ENCODE results near the gene MLLT3. TPM values are rescaled to one million over a fixed set of nuclear protein-coding genes. Genes with fewer than 3 reads are reported as not detected.

MLLT3 gene
- total RNA-seq, 3 donors from 2014 or later (not counting 1 experiment from before 2014, with no cell fraction given) = 24.3 to 26.6 (median 25.2) TPM

DNA sequence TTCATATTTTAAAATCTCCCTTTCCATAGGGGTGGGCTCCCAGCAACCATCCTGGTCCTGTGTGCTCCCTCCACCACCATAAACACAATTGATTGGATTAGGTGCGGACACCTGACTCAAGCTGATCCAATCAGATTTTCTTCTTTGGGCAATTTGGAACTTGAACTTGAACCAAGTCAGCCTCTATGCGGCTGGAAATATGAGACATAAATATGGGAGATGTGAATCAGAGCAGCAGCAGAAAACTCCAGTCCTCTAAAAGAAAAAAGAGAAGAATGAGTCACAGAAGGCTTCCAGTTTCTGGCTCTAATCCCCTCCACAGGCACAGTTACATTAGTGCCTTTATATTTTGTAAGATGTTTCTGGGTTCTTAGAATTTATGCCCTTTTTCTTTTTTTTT is 306.6 kb downstream of the MLLT3 start:
- no peak for ATAC-seq

DNA sequence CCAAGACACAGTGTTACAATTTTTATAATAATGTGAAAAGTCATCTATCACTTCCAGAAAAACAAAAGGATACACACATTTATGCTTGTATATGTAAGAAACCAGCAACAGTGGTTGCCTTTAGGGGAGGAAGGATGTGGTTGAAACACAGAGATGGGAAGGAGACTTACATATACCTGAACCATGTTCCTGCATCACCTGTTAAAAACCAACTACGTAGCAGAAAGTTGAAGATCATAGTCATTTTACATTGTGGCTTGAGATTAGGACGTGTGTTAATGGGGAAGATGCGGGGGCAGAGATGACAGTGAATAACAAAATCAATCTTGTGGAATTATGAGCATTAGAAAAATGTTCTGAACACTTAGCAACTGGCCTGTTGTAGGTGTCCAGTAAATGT is 307.3 kb downstream of the MLLT3 start:
- H3K9me3 Mint-ChIP-seq = no peaks in the 10 kb centered on the region
- H3K36me3 Mint-ChIP-seq = no peaks in the 10 kb centered on the region
- no peak overlapping the region for H3K4me3 Mint-ChIP-seq
- Histone ChIP-seq H3K9me3 (ENCODE audit: control insufficient read depth, insufficient read depth, low read length) (no peaks in the 10 kb centered on the region), H3K4me3 (ENCODE audit: low read length) (no peak overlapping the region), H3K27me3 (ENCODE audit: control insufficient read depth, insufficient read depth, low read length) (no peaks in the 10 kb centered on the region), H3K4me1 (ENCODE audit: control insufficient read depth, insufficient read depth, low read length) (peaks cover 5% of the 10 kb centered on the region), H3K27ac (ENCODE audit: low read length) (no peak overlapping the region), H3K36me3 (ENCODE audit: control insufficient read depth, insufficient read depth, low read length) (no peaks in the 10 kb centered on the region)
- DNase-seq (peak in 1 of 2 donors; percentile 65), ATAC-seq (peak in 1 of 3 donors; percentile 24)
- intact Hi-C loops (cut with micrococcal nuclease) = no loop called here
- peaks cover 3 to 11% of the 10 kb centered on the region in 2 donors for H3K4me1 Mint-ChIP-seq
- TF ChIP-seq, protein P1, sequence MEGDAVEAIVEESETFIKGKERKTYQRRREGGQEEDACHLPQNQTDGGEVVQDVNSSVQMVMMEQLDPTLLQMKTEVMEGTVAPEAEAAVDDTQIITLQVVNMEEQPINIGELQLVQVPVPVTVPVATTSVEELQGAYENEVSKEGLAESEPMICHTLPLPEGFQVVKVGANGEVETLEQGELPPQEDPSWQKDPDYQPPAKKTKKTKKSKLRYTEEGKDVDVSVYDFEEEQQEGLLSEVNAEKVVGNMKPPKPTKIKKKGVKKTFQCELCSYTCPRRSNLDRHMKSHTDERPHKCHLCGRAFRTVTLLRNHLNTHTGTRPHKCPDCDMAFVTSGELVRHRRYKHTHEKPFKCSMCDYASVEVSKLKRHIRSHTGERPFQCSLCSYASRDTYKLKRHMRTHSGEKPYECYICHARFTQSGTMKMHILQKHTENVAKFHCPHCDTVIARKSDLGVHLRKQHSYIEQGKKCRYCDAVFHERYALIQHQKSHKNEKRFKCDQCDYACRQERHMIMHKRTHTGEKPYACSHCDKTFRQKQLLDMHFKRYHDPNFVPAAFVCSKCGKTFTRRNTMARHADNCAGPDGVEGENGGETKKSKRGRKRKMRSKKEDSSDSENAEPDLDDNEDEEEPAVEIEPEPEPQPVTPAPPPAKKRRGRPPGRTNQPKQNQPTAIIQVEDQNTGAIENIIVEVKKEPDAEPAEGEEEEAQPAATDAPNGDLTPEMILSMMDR (IDR thresholded peaks at IDR 0.05) = no peak
- WGBS (ENCODE audit: insufficient coverage) = 77% methylated on average over 3 of the region's 3 CpGs
- no peak overlapping the region for H3K27ac Mint-ChIP-seq
- peaks cover 3 to 8% of the 10 kb centered on the region in 2 donors for H3K27me3 Mint-ChIP-seq (ENCODE audit: low read depth in 2 of 2)

More for the DNA sequence above, 306.6 kb downstream of the MLLT3 start:
- Mint-ChIP-seq H3K36me3 (no peaks in the 10 kb centered on the region), H3K4me3 (no peak overlapping the region), H3K27me3 (ENCODE audit: low read depth in 2 of 2) (peaks cover 3 to 8% of the 10 kb centered on the region in 2 donors), H3K9me3 (no peaks in the 10 kb centered on the region), H3K27ac (no peak overlapping the region), H3K4me1 (peaks cover 6 to 14% of the 10 kb centered on the region in 2 donors)
- Histone ChIP-seq H3K27me3 (ENCODE audit: control insufficient read depth, insufficient read depth, low read length) (no peaks in the 10 kb centered on the region), H3K4me3 (ENCODE audit: low read length) (no peak overlapping the region), H3K4me1 (ENCODE audit: control insufficient read depth, insufficient read depth, low read length) (peaks cover 5% of the 10 kb centered on the region), H3K9me3 (ENCODE audit: control insufficient read depth, insufficient read depth, low read length) (no peaks in the 10 kb centered on the region), H3K27ac (ENCODE audit: low read length) (no peak overlapping the region), H3K36me3 (ENCODE audit: control insufficient read depth, insufficient read depth, low read length) (no peaks in the 10 kb centered on the region)
- no peak for DNase-seq
- TF ChIP-seq, protein P1 (IDR thresholded peaks at IDR 0.05) = no peak
- intact Hi-C loops (cut with micrococcal nuclease) = no loop called here
- 93% methylated on average over 2 of the region's 2 CpGs for WGBS (ENCODE audit: insufficient coverage)

DNA sequence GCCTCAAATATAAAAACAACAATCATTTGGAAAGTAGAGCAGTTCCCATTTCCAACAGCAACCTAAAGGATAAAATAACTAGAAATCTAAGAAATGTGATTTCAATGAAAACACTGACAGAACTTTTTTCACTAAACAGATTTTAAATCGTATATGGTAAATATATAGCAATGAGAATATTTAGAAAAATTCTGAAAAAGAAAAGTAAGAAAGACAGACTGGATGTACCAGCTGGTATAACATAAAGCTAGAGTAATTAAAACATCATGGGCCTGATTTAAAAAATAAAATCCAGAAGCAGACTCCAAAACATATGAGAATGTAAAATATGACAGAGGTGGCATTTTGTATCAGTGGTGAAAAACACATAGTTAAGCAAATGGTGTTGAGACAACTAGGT is 308.9 kb downstream of the MLLT3 start:
- Mint-ChIP-seq H3K4me1 (peaks cover 0 to 6% of the 10 kb centered on the region in 2 donors), H3K27ac (no peak overlapping the region), H3K27me3 (ENCODE audit: low read depth in 2 of 2) (peaks cover 3 to 8% of the 10 kb centered on the region in 2 donors), H3K4me3 (no peak overlapping the region), H3K9me3 (no peaks in the 10 kb centered on the region), H3K36me3 (no peaks in the 10 kb centered on the region)
- Histone ChIP-seq H3K4me3 (ENCODE audit: low read length) (no peak overlapping the region), H3K27ac (ENCODE audit: low read length) (no peak overlapping the region), H3K27me3 (ENCODE audit: control insufficient read depth, insufficient read depth, low read length) (no peaks in the 10 kb centered on the region), H3K9me3 (ENCODE audit: control insufficient read depth, insufficient read depth, low read length) (no peaks in the 10 kb centered on the region), H3K36me3 (ENCODE audit: control insufficient read depth, insufficient read depth, low read length) (no peaks in the 10 kb centered on the region), H3K4me1 (ENCODE audit: control insufficient read depth, insufficient read depth, low read length) (no peaks in the 10 kb centered on the region)
- TF ChIP-seq, protein P1 (IDR thresholded peaks at IDR 0.05) = no peak
- intact Hi-C loops (cut with micrococcal nuclease) = no loop called here
- WGBS (ENCODE audit: insufficient coverage) = no CpG with 5 or more reads among the region's 1 CpG
- no peak for DNase-seq
- ATAC-seq = no peak

DNA sequence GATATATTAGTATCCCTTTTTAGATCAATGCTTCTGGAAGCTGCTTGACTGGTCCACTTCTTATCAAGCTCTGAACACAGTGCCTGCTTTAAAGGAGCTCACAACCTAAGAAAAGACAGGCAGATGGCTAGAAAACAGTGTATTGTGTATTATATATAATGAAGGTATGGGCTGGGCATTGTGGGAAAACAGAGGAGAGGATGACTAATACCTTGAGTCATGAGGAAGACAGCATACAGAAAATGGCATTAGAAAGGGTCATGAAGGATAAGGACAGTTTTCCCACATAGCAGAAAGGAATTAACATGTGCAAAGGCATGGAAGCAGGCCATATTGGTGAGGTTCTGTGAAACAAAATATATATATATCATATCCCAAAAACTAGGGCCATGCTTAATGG is 309.6 kb downstream of the MLLT3 start:
- H3K36me3 ChIP-seq (ENCODE audit: control insufficient read depth, insufficient read depth, low read length) = no peaks in the 10 kb centered on the region
- no peak overlapping the region for H3K4me3 Mint-ChIP-seq
- no peaks in the 10 kb centered on the region for H3K9me3 ChIP-seq (ENCODE audit: control insufficient read depth, insufficient read depth, low read length)
- DNase-seq (no peak), ATAC-seq (no peak)
- H3K27me3 Mint-ChIP-seq (ENCODE audit: low read depth in 2 of 2) = peaks cover 3 to 8% of the 10 kb centered on the region in 2 donors
- peaks cover 0 to 6% of the 10 kb centered on the region in 2 donors for H3K4me1 Mint-ChIP-seq
- H3K27ac ChIP-seq (ENCODE audit: low read length) = no peak overlapping the region
- H3K27me3 ChIP-seq (ENCODE audit: control insufficient read depth, insufficient read depth, low read length) = no peaks in the 10 kb centered on the region
- no peaks in the 10 kb centered on the region for H3K36me3 Mint-ChIP-seq
- H3K4me1 ChIP-seq (ENCODE audit: control insufficient read depth, insufficient read depth, low read length) = no peaks in the 10 kb centered on the region
- intact Hi-C loops (cut with micrococcal nuclease) = no loop called here
- no peak overlapping the region for H3K4me3 ChIP-seq (ENCODE audit: low read length)
- TF ChIP-seq, protein P1 (IDR thresholded peaks at IDR 0.05) = no peak
- H3K27ac Mint-ChIP-seq = no peak overlapping the region
- no peaks in the 10 kb centered on the region for H3K9me3 Mint-ChIP-seq
